Subcutaneous abdominal adipose tissue (tissue), 5 donors: ENCODE data around the gene ABCA5.

Experiments
- H3K27ac ChIP-seq: one replicate; pipeline ENCODE4 v1.7.0; 2013; ENCODE audit warnings: low read depth, mild to moderate bottlenecking, inconsistent platforms, low read length, moderate library complexity
- H3K27me3 ChIP-seq, 5 donors: one replicate each; pipeline ENCODE4 v1.7.0; 2013; ENCODE audit warnings: low read length in 5 of 5, inconsistent platforms in 1 of 5; ENCODE audit not compliant: control insufficient read depth in 5 of 5, insufficient read depth in 4 of 5
- H3K36me3 ChIP-seq, 5 donors: one replicate each; pipeline ENCODE4 v1.7.0; 2013; ENCODE audit warnings: low read length in 5 of 5; ENCODE audit not compliant: control insufficient read depth in 5 of 5, insufficient read depth in 5 of 5
- H3K4me1 ChIP-seq, 5 donors: one replicate each; pipeline ENCODE4 v1.7.0; 2013; ENCODE audit warnings: low read length in 5 of 5, mild to moderate bottlenecking in 3 of 5, moderate library complexity in 1 of 5; ENCODE audit not compliant: control insufficient read depth in 5 of 5, insufficient read depth in 5 of 5
- H3K4me3 ChIP-seq, 5 donors: one replicate each; pipeline ENCODE4 v1.7.0; 2013; ENCODE audit warnings: low read length in 5 of 5, low read depth in 1 of 5
- H3K9ac ChIP-seq, 5 donors: one replicate each; pipeline ENCODE4 v1.7.0; 2013; ENCODE audit warnings: low read length in 5 of 5, mild to moderate bottlenecking in 4 of 5, moderate library complexity in 3 of 5
- H3K9me3 ChIP-seq, 5 donors: one replicate each; pipeline ENCODE4 v1.7.0; 2013; ENCODE audit warnings: low read length in 5 of 5; ENCODE audit not compliant: control insufficient read depth in 5 of 5
- donor health status: healthy.
- donor health status: healthy.
- donor health status: healthy.
- donor health status: healthy.
- donor health status: healthy.

ABCA5 gene, protein sequence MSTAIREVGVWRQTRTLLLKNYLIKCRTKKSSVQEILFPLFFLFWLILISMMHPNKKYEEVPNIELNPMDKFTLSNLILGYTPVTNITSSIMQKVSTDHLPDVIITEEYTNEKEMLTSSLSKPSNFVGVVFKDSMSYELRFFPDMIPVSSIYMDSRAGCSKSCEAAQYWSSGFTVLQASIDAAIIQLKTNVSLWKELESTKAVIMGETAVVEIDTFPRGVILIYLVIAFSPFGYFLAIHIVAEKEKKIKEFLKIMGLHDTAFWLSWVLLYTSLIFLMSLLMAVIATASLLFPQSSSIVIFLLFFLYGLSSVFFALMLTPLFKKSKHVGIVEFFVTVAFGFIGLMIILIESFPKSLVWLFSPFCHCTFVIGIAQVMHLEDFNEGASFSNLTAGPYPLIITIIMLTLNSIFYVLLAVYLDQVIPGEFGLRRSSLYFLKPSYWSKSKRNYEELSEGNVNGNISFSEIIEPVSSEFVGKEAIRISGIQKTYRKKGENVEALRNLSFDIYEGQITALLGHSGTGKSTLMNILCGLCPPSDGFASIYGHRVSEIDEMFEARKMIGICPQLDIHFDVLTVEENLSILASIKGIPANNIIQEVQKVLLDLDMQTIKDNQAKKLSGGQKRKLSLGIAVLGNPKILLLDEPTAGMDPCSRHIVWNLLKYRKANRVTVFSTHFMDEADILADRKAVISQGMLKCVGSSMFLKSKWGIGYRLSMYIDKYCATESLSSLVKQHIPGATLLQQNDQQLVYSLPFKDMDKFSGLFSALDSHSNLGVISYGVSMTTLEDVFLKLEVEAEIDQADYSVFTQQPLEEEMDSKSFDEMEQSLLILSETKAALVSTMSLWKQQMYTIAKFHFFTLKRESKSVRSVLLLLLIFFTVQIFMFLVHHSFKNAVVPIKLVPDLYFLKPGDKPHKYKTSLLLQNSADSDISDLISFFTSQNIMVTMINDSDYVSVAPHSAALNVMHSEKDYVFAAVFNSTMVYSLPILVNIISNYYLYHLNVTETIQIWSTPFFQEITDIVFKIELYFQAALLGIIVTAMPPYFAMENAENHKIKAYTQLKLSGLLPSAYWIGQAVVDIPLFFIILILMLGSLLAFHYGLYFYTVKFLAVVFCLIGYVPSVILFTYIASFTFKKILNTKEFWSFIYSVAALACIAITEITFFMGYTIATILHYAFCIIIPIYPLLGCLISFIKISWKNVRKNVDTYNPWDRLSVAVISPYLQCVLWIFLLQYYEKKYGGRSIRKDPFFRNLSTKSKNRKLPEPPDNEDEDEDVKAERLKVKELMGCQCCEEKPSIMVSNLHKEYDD (N-terminal part only)

DNA sequence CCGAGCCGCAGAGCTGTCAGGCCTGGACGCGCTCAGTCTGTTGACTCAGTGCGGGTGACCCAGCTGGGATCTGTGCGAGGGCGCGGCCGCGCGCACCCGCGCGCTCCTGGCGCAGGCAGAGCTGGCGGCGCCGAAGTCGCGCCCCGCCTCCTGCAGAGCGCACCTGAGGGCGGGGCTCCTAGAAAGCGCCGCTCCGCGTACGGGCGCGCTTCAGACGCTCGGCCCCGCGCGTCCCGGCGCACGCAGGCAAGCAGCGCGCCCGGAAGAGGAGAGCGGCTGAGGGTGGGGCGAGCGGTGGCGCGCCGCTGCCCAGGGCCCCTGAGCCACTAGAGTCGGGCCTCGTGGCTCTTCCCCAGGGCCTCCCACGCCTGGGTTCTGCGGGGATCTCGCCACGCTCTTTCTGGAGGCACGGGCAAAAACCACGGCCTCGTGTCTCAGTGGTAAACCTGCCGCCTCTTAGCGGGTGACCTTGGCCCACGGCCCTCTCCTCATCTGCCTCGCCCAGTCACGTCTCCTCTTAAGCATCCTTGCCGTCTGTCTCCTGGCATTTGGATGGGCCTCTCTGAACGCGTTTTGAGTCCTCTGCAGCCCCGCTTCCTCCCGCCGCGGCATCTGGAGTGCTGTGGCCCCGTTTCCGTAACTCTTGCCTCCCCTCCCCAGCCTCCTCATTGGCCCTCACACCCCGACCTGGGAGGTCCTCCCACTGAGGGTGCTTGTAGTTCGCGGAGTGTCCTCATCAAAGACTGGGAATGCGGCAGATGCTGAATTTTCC, at the start of gene ABCA5:
TSS of gene ABCA5 (minus strand) at position 74 of the 772 bp plus-strand sequence. CDS start 12,718 bp downstream, outside the sequence.
- Histone ChIP-seq H3K27me3 (no peaks in the 10 kb centered on the region), H3K36me3 (no peaks in the 10 kb centered on the region), H3K9ac (peak within 1 kb of the TSS; percentile 85 to 94 (median 88)), H3K4me3 (peak within 1 kb of the TSS; percentile 84 to 94 (median 87)), H3K4me1 (peaks cover 0 to 33% (median 21%) of the 10 kb centered on the region in 5 donors), H3K9me3 (no peaks in the 10 kb centered on the region), H3K27ac (peak within 1 kb of the TSS; percentile 94)

DNA sequence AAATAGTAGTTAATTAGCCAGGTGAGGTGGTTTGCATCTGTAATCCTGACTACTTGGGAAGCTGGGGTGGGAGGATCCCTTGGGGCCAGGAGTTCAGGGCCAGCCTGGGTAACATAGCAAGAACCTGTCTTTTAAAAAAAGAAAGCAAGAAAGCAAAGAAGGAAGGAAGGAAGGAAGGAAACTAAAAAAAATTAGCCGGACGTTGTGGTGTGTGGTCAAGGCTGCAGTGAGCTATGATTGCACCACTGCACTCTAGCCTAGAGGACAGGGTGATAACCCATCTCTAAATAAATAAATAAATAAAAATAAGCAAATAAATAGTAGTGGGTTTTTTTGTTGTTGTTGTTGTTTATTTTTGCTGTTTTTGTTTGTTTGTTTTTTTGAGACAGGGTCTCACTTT, 48.3 kb upstream of the ABCA5 start:
- Histone ChIP-seq H3K36me3 (no peaks in the 10 kb centered on the region), H3K4me3 (no peak overlapping the region), H3K4me1 (no peaks in the 10 kb centered on the region), H3K9me3 (no peaks in the 10 kb centered on the region), H3K9ac (no peak overlapping the region), H3K27ac (no peak overlapping the region), H3K27me3 (no peaks in the 10 kb centered on the region)

DNA sequence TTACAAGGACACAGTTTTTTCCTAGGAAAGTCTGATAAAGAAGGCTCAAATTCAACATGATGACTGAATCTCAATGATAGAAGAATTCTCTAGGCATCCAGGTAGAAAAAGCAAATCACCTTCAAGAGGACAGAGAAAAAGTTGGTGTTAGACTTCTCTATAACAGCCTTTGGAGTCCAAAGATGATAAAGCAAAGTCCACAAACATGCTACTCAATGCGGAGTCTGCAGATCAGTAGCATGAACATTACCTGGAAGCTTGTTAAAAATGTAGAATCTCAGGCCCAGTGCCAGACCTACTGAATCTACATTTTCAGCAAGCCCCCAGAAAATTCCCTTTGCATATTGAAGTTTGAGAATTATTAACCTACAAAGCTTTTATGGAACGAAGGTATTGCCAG, 46.1 kb upstream of the ABCA5 start:
- no peak overlapping the region for H3K27ac ChIP-seq
- H3K4me1 ChIP-seq: no peaks in the 10 kb centered on the region
- H3K36me3 ChIP-seq: no peaks in the 10 kb centered on the region
- no peak overlapping the region for H3K4me3 ChIP-seq
- H3K27me3 ChIP-seq: no peaks in the 10 kb centered on the region
- H3K9ac ChIP-seq: no peak overlapping the region
- H3K9me3 ChIP-seq: no peaks in the 10 kb centered on the region

DNA sequence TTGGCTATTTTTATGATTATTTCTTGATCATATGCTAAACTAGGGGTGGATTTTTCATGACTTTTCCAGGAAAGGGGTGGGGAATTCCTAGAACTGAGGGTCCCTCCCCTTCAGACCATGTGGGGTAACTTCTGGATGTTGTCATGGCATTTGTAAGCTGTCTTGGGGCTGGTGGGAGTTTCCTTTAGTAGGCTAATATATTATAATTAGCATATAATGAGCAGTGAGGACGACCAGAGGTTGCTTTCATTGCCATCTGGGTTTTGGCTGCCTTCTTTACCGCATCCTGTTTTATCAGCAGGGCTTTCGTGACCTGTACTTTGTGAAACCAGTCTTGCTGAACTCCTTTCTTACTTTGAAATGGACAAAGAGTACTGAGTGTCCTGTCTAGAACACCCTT, 40.4 kb upstream of the ABCA5 start:
- Histone ChIP-seq H3K4me1 (no peaks in the 10 kb centered on the region), H3K9me3 (no peaks in the 10 kb centered on the region), H3K27ac (no peak overlapping the region), H3K27me3 (no peaks in the 10 kb centered on the region), H3K36me3 (no peaks in the 10 kb centered on the region), H3K9ac (no peak overlapping the region), H3K4me3 (no peak overlapping the region)

DNA sequence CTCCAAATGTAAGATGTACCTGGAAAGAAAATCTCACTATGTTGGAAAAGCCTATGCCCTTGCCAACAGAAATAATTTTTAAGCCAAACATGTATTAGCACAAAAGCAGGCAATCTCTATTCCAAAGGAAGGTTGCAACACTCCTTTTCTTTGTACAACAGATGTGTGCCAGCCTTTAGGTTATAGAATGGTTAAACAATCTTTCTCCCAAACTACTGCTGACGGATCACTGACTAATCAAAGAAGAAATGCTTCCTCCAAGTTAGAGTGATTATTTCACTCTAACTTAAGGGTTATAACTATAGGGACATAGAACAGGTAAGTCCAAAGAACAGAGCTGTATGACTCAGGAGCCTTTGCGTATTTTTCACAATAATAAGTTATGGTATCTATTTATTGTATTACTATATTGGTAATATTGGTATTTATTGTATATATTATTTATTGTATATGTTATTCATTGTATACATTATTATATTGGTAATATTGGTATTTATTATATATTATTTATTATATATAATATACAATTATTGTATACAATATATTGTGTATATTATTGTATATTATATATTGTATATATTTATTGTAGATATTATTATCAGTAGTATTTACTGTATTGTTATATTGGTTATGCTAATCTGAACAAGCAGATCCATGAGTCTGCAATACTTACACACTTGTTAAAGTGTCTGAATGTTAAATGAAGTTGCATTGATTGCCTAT, 36.7 kb upstream of the ABCA5 start:
- Histone ChIP-seq H3K27me3 (no peaks in the 10 kb centered on the region), H3K4me1 (no peaks in the 10 kb centered on the region), H3K27ac (no peak overlapping the region), H3K9me3 (no peaks in the 10 kb centered on the region), H3K36me3 (no peaks in the 10 kb centered on the region), H3K9ac (no peak overlapping the region), H3K4me3 (no peak overlapping the region)

DNA sequence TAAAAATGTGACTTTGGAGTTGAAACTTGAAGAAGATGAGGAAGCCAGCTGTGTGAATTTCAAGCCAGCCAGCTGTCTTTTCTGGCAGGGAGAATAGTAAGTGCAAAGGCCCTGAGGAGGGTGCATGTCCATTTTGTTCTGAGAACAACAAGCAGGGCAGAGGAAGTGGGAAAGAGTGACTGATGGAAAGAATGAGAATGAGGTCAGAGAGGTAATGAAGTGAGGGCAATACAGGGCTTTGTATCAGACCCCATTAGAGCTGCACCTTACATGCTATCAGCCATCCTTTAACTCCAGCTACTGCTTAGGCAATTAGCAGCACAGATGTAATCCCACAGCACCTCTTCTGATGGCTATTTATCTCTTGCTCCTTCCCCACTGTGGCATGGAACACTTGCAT, 34.2 kb upstream of the ABCA5 start:
- no peak overlapping the region for H3K27ac ChIP-seq
- no peaks in the 10 kb centered on the region for H3K4me1 ChIP-seq
- H3K9ac ChIP-seq: no peak overlapping the region
- no peaks in the 10 kb centered on the region for H3K27me3 ChIP-seq
- no peaks in the 10 kb centered on the region for H3K9me3 ChIP-seq
- no peak overlapping the region for H3K4me3 ChIP-seq
- no peaks in the 10 kb centered on the region for H3K36me3 ChIP-seq

DNA sequence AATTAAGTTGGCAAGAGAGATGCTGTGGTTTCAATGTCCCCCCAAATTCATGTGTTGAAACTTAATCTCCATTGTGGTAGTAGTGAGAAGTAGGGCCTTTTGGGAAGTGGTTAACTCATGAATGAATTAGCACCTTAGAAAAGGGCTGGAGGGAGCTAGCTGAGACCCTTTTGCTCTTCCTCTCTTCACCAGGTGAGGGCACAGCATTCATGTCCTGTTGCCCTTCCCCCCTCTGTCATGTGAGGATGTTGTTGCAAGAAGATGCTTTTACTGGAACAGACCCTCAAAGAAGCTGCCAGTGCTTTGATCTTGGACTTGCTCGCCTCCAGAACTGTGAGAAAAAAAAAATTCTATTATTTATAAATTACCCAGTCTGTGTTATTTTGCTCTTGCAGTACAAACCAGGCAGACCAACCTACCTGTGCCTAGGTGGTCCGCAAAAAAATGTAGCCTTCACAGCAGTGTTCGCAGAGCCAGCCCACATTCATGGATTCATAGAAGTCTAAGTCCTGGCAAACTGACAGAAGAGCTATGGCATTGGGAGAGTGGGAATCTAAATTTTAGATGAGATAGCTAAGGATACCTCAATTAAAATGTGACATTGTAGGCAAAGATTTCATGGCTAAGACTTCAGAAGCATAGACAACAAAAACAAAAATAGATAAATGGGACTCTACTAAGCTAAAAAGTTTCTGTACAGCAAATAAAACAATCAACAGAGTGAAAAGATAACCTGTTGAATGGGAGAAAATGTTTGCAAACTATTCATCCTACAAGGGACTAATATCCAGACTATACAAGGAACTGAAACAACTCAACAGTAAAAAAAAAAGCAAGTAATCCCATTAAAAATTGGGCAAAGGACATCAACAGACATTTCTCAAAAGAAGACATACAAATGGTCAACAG, 32.0 kb upstream of the ABCA5 start:
- H3K9me3 ChIP-seq: no peaks in the 10 kb centered on the region
- no peak overlapping the region for H3K4me3 ChIP-seq
- H3K27ac ChIP-seq: no peak overlapping the region
- no peaks in the 10 kb centered on the region for H3K27me3 ChIP-seq
- no peak overlapping the region for H3K9ac ChIP-seq
- no peaks in the 10 kb centered on the region for H3K36me3 ChIP-seq
- no peaks in the 10 kb centered on the region for H3K4me1 ChIP-seq

DNA sequence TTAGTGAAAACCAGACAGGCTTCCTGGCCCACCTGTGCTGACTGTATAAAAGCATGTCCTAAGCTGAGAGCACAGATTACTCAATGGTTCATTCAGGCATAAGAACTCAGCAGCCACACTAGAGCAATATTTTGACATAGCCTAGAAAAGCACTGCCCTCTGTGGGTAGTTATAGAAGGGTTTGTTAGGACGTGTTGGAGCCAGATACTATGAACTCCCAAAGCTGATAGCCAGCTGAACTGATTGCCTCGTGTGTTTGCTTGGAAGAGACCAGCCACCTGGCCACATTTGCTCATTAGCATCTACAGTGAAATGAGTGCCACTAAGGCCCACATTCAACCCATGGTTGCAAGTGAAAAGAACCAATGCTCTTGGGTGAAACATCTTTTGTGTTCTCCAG, 30.8 kb upstream of the ABCA5 start:
- Histone ChIP-seq H3K4me1 (no peaks in the 10 kb centered on the region), H3K4me3 (no peak overlapping the region), H3K9me3 (no peaks in the 10 kb centered on the region), H3K9ac (no peak overlapping the region), H3K36me3 (no peaks in the 10 kb centered on the region), H3K27ac (no peak overlapping the region), H3K27me3 (no peaks in the 10 kb centered on the region)
